Stimulated activated CD4-positive, alpha-beta T cell treated with anti-CD3 and anti-CD28 coated beads, Interleukin-1b, Interleukin-23, amount 100 ng/mL, for 48 hours (primary cell): ENCODE data around the gene LETM1.

ENCODE experiments used
- DNase-seq: peaks from one replicate; pipeline ENCODE4 v3.0.0-alpha.2; 2020

Gene LETM1

DNA sequence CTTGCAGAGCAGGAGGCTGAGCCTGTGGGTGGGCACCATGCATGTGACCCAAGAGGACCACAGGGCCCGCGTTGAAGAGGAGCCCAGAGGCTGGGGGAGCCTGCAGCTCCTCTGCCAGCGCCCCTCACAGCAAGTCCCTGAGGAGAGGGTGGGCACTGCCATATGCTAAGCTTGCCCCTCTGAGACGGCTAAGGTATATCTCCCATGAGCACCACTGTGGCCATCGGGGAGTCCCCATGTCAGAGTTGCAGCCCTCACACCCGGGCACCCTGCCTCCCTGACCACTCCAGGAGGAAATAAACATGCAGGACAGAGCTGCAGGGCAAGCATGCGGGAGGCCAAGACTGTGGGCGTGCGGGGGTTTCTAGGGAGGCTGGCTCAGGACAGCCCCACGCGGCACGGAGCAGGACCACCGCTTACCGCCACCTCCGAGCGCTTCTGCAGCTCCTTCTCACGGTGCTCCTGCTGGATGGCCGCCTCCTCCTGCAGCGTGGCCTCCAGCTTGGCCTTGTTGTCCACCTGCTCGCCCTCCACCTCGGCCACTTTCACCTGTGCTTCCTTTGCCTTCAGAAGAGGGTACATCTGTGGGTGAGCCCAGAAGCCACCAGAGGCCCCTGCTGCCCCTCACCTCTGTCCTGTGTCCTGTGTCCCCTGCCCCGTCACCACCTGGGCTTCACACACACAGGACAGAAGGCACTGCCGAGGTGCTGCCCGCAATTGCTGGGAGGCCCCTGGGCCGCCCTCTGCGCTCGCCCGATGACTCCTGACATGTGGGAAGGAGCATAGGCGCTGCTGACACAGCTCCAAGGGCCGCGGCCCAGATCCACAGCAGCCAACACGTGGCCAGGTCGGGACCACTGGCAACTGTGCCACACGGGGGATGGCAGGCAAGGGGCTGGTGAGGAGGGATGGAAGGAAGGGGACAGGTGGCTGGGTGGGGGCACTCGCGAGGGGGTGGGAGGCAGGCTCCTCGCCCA lies 33.1 kb downstream of the LETM1 start:
- no peak for DNase-seq

DNA sequence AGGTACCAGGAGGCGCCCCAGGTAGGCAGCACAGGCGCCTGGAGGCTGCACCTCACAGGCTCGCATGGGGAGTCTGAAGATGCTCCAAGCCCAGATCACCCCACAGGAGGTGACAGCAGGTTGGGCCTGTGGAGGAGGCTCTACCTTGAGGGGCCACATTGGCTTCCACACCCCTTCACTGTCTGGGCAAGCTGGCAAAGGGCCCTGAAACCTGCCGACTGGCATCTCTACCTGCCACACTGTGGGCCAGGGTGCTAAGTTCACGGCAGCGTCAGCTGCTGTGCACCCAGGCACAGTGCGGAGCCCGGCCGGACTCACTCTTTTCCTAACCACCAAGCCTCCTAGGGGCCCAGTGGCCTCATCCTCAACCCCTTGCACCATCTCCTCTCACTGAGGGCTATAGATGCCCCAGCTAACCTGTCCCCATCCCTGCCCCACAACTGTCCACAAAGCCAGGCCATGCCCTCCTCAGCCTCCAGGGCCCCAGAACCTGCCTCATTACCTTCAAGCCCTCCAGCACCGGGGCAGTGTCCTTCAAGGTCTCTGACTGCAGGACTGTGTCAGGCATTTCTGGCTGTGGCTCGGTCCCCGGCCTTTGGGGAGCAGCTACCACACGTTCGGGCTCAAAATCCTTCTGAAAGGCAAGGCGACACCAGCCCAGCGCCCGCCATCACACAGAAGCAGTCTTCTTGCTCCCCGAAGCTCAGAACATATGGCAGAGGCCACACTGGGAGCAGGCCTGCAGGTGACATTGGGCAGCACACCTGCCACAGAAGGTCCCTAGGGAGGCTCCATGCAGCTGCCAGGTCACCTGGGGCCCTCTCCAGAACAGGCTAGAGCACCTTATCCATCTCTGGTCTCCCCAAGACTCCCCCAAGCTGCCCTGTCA lies 34.0 kb downstream of the LETM1 start:
- no peak for DNase-seq

- no peak for DNase-seq
These were observed 36.1 kb downstream of the LETM1 start for GRCh38 chr4:1819816-1820215.

DNA sequence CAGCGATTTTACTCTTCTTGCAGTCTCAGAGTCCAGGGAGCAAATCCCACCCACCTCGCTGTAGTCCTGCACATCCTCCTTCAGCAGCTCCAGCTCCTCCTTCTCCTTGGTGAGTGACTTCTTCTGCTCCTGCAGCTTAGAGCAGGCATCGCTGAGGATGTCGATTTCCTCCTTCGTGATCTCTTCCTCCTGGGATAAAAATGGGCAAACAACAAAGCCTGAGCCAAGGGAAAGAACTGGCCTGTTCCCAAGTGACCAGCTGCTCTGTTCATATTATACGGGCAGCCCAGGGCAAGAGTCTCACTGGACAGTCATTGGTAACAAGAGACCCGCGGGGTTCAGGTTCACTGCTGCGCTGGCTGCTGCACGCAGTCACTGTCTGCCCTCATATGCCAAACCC lies 36.7 kb downstream of the LETM1 start:
- no peak for DNase-seq

- DNase-seq, result no peak
These were observed 39.7 kb downstream of the LETM1 start for GRCh38 chr4:1815997-1816860.

DNA sequence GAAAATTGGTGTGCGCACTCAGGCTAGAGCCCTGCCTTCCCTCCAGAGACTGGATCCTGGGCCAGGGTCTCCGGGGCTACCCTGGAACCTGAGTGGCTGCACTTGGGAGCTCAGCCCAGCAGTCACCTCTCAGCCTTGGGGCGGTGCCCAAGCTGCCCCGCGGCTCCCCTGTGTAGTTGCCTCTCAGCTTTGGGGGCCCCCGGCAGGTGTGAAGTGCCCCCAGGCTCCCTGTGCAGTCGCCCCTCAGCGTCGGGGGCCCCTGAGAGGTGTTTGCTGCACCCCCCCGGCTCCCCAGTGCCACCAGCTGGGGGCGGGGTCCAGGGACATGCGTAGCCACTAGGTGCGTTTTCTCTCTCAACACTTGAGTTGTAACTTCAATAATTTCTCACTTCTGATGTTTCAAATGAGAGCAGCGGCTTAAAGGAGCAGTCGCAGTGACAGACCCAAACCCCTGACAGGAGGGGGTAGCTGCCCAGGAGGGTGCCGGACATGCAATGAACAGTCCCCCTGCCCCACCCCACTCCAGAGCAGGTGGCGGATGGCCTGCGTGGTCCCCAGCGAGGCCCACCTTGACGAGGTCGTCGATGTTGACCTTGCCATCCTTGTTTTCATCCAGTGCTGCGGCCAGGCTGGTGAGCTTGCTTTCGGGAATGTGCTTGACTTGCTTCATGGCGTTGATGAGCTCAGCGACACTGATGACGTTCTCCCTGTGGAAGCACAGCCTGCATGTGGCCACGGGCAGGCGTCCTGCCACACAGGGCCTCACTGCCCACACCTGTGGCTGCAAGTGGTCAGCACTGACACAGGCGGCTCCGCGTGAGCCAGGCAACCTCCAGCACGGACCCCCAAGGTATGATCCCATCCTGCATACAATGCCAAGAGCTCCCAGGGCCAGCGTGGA lies 40.6 kb downstream of the LETM1 start:
- DNase-seq, result no peak

DNA sequence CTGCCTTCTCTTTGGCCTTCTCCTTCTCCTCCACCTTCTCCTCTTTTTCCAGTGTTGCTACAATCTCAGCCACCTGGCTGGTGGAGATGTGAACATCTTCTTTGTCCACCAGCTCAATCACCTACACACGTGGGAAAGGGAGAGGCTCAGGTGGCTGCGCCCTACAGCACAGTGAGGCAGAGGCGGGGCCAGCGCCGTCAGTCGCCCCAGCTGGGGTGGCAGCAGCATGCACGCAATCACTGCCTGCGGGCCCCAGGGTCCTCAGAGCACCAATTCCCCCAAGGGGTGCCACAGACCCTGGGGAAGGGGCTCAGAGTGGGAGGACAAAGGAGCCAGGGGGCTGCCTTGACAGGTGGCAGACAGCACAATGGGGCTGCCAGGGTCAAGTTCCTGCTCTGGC lies 41.5 kb downstream of the LETM1 start:
- DNase-seq, result no peak

DNA sequence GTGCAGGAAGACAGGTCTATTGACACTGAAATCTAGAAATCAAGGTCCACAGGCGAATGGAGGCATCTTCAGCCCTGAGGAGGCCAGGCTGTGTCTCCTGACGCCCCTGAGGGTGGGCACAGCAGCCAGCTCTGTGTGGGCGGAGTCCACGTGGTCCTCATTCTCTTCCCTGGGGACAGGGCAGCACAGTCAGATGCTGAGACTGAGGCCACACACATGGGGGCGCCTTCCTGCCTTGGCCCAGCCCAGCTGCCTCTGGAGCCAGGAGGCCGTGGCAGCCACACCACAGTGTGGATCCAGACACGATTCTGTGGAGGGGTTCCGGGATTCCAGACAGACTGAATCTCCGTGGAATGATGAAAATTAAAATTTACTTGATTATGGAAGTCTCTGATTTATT lies 42.0 kb downstream of the LETM1 start:
- no peak for DNase-seq

DNA sequence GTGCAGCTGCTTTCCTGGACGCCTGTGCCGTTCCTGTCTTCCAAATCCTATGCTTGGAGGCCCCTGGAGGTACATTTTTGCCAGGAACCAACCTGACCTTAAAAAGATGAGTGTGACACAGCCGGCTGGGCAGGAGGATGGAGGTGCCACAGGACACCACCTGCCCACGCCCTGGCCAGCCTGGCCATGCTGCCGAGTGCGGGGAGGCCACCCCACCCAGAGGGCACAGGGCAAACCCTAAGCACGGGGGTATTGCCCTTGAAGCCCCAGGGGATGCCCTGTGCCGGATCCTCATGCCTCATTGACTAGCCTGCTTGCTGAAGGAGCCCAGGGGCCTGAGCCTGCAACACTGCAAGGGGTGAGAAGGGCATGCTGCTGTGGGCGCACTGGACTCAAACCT lies 42.7 kb downstream of the LETM1 start:
- no peak for DNase-seq

GRCh38 chr4:1812720-1813119 lies 43.2 kb downstream of the LETM1 start:
- DNase-seq, result no peak

DNA sequence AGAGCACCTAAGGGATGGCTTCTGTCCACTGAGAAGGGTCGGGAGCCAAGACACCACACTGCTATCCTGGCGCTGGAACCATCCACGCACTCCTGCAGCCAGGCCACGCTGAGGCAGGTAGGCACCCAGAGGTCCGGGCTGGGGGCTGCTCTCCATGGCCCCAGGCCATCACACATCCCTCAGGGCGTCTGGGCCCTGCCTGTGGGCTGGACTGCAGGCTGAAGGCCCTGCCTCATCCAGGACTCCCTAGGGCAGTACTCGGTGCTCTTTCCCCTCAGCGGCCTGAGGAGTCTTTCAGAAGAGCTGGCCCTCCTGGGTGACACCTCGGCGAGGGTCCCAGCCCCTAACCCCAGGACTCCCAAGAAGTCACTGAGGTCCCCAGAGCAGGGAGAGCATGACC lies 45.2 kb downstream of the LETM1 start:
- DNase-seq, result no peak

DNA sequence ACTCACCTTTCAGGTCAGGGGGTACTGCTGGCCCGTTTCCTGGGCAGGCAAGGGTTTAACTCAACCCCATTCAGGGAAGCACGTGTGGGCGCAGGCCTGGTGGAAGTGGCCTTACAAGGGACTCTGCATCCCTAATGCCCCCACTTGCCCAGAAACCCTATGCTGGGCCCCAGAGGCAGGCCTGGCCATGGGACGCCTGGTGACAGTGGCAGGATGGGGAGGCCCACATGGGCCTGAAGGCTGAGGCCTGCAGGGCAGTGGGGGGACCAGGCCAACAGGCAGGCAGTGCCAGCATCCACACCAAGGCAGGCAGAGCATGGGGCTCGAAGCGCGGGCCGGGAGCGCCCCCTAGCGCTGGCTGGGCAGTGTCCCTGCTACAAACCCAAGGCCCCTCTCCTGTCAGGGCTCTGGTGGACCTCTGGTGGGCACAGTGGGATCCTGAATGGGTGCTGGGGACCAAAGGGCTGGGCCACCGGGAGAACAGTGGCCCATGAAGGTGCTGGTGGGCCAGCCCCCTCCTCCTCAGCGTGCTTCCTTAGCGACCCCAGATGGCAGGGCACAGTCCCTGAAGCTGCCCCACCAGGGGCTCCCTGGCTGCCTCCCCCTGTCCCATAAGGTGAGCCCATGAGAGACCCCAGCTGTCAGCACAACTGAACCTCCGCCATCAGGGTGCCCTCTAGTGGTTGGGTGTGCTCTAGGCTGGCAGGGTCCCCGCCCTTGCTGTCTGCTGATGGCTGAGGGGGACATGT lies 46.0 kb downstream of the LETM1 start:
- DNase-seq, result peak; percentile 71

DNA sequence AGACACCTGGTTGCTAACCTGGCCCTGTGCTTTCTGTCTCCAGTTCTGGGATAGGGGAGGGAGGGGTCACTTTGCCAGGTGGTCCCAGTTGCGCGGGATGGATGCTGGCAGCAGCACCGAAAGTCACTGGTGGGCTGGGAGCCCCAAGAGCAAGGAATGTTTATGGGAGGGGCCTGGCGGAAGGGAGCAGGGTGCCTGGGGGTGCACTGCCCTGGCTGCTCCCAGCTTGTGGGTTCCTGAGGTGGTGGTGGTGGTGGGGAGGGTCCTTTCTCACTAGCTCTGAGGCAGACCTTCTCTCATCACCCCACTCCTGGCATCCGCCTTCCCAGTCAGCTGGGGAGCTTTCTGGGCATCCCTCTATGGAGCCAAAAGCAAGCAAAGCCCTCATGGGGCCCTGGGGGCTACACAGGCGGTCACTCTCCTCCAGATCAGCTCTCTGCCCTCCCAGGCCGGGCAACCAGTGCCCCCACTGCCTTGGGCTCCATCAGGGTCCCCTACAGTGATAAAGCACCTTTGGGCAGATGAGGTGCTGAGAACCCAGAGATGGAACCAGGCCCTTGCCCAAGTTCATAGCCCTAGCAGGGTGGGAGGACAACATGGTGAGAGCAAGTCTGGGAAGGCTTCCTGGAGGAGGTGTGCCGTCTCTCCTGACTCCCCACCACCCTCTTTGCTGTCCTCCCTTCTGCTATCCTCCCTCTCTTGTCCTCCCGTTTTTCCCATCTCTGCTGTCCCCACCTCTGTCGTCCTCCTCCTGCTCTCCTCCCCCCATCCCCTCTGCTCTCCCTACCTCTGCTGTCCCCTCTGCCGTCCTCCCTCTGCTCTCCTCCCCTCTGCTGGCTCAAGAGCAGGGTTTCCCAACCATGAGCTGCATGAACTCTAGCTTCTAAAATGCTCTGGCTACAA lies 46.9 kb downstream of the LETM1 start:
- DNase-seq, result no peak

DNA sequence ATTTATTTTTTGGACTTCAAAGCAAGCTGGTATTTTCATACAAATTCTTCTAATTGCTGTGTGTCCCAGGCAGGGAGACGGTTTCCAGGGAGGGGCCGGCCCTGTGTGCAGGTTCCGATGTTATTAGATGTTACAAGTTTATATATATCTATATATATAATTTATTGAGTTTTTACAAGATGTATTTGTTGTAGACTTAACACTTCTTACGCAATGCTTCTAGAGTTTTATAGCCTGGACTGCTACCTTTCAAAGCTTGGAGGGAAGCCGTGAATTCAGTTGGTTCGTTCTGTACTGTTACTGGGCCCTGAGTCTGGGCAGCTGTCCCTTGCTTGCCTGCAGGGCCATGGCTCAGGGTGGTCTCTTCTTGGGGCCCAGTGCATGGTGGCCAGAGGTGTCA lies 47.6 kb downstream of the LETM1 start:
- DNase-seq, result no peak

- DNase-seq, result no peak
These were observed 48.6 kb downstream of the LETM1 start for GRCh38 chr4:1807332-1807777.

DNA sequence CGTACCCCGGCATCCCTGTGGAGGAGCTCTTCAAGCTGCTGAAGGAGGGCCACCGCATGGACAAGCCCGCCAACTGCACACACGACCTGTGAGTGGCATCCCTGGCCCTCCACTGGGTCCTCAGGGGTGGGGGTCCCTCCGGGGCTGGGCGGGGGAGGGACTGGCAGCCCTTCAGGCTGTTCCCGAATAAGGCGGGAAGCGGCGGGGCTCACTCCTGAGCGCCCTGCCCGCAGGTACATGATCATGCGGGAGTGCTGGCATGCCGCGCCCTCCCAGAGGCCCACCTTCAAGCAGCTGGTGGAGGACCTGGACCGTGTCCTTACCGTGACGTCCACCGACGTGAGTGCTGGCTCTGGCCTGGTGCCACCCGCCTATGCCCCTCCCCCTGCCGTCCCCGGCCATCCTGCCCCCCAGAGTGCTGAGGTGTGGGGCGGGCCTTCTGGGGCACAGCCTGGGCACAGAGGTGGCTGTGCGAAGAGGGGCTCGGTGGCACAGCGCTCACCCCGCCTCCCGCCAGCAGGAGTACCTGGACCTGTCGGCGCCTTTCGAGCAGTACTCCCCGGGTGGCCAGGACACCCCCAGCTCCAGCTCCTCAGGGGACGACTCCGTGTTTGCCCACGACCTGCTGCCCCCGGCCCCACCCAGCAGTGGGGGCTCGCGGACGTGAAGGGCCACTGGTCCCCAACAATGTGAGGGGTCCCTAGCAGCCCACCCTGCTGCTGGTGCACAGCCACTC lies 49.2 kb downstream of the LETM1 start:
- DNase-seq, result no peak

DNA sequence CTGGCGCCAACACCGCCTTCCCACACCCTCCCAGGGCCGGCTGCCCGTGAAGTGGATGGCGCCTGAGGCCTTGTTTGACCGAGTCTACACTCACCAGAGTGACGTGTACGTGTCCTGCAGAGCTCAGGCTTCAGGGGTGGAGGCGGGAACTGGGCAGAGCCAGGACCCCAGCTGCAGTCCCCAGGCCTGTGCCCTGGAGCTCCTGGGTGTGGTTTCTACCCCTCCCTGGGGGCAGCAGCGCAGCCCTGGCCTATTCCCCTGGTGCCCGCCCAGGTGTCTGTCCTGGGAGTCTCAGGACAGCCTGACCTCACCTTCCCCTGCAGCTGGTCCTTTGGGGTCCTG lies 49.8 kb downstream of the LETM1 start:
- DNase-seq, result no peak

DNA sequence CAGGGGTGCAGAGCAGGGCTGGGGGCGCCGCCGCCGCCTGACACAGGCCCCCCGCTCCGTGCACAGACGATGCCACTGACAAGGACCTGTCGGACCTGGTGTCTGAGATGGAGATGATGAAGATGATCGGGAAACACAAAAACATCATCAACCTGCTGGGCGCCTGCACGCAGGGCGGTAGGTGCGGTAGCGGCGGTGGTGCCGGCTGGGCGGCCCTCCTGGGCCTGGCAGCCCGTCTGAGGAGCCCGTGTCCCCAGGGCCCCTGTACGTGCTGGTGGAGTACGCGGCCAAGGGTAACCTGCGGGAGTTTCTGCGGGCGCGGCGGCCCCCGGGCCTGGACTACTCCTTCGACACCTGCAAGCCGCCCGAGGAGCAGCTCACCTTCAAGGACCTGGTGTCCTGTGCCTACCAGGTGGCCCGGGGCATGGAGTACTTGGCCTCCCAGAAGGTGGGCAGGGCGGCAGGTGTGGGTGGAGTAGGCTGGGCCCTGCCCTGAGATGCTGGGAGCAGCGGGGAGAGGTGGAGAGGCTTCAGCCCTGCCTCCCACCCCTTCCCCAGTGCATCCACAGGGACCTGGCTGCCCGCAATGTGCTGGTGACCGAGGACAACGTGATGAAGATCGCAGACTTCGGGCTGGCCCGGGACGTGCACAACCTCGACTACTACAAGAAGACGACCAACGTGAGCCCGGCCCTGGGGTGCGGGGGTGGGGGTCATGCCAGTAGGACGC lies 50.3 kb downstream of the LETM1 start:
- DNase-seq, result no peak
